ENCODE results near the gene YIF1A.

DNA sequence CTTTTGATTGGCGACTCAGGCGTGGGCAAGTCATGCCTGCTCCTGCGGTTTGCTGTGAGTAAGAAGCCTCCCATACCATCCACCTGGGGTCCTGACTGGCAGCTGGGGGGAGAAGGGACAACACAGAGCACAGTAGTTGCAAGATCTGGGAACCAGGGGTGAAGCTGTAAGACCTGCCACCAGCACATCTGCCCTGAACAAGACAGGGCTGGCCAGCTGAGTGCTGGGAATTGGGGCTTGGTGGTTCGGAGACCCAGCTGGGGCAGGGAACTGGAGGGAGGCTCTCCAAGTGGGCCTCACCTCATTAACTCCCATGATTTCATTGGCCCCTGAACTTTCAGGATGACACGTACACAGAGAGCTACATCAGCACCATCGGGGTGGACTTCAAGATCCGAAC is 17.1 kb downstream of the YIF1A start:
- TF ChIP-seq POLR2A (IDR thresholded peaks at IDR 0.05) (no peak), EP300 (IDR thresholded peaks at IDR 0.05) (no peak)
- TF ChIP-seq, protein P1, sequence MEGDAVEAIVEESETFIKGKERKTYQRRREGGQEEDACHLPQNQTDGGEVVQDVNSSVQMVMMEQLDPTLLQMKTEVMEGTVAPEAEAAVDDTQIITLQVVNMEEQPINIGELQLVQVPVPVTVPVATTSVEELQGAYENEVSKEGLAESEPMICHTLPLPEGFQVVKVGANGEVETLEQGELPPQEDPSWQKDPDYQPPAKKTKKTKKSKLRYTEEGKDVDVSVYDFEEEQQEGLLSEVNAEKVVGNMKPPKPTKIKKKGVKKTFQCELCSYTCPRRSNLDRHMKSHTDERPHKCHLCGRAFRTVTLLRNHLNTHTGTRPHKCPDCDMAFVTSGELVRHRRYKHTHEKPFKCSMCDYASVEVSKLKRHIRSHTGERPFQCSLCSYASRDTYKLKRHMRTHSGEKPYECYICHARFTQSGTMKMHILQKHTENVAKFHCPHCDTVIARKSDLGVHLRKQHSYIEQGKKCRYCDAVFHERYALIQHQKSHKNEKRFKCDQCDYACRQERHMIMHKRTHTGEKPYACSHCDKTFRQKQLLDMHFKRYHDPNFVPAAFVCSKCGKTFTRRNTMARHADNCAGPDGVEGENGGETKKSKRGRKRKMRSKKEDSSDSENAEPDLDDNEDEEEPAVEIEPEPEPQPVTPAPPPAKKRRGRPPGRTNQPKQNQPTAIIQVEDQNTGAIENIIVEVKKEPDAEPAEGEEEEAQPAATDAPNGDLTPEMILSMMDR (IDR thresholded peaks at IDR 0.05): no peak

All from stomach (tissue), 4 donors.